NB4 (cell line): ENCODE data around the gene RGPD4.

Experiments used
- MYC ChIP-seq: IDR thresholded peaks from 2 replicates; pipeline ENCODE4 v1.6.1; 2011; ENCODE audit warnings: low read depth, low read length
- POLR2A ChIP-seq: IDR thresholded peaks from 2 replicates; pipeline ENCODE4 v1.6.1; 2011; ENCODE audit warnings: mild to moderate bottlenecking; ENCODE audit not compliant: insufficient read length; ENCODE audit errors: extremely low read depth
- TF ChIP-seq, protein P1 (sequence below): IDR thresholded peaks from one replicate; pipeline ENCODE4 v1.5.1; 2012; ENCODE audit warnings: low read depth, low read length
- TF ChIP-seq, protein P2 (sequence below): IDR thresholded peaks from 2 replicates; pipeline ENCODE4 v1.6.1; 2011; ENCODE audit warnings: low read depth, low read length

DNA sequence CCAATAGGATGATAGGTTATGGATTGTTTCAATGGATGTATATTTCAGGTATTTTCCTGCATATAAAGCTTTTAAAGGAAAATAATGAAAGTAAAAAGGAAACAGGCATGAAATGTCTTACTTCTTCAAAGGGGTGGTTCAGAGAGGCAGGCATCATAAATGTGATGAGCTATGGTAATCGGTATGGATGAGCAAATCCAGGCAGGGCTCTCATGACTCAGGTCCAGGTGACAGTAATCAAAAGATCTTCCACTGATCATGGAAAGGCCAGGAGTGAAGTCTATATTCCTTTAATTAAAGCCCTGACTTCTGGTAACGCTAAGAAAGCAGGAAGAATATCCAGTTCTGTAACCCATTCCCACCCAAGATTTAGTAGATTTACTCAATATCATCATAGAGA lies 48.7 kb upstream of the RGPD4 start:
- TF ChIP-seq POLR2A: no peak
- TF ChIP-seq, protein P1, sequence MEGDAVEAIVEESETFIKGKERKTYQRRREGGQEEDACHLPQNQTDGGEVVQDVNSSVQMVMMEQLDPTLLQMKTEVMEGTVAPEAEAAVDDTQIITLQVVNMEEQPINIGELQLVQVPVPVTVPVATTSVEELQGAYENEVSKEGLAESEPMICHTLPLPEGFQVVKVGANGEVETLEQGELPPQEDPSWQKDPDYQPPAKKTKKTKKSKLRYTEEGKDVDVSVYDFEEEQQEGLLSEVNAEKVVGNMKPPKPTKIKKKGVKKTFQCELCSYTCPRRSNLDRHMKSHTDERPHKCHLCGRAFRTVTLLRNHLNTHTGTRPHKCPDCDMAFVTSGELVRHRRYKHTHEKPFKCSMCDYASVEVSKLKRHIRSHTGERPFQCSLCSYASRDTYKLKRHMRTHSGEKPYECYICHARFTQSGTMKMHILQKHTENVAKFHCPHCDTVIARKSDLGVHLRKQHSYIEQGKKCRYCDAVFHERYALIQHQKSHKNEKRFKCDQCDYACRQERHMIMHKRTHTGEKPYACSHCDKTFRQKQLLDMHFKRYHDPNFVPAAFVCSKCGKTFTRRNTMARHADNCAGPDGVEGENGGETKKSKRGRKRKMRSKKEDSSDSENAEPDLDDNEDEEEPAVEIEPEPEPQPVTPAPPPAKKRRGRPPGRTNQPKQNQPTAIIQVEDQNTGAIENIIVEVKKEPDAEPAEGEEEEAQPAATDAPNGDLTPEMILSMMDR: no peak
- TF ChIP-seq, protein P2, sequence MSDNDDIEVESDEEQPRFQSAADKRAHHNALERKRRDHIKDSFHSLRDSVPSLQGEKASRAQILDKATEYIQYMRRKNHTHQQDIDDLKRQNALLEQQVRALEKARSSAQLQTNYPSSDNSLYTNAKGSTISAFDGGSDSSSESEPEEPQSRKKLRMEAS: no peak
- no peak for TF ChIP-seq MYC
